ENCODE measurements around the gene MRTFB.

Gene MRTFB

GRCh38 chr16:14289692-14290340 lies 218.7 kb downstream of the MRTFB start:
- Mint-ChIP-seq H3K36me3 (ENCODE audit: low read depth) (peaks cover 5% of the 10 kb centered on the region), H3K4me1 (ENCODE audit: low read depth) (peaks cover 10% of the 10 kb centered on the region), H3K4me3 (no peak overlapping the region), H3K27me3 (ENCODE audit: low read depth) (peaks cover 5% of the 10 kb centered on the region), H3K27ac (no peak overlapping the region), H3K9me3 (peaks cover 16% of the 10 kb centered on the region)

GRCh38 chr16:14291286-14291685 lies 220.2 kb downstream of the MRTFB start:
- no peak overlapping the region for H3K27ac Mint-ChIP-seq

GRCh38 chr16:14292051-14292825 lies 221.1 kb downstream of the MRTFB start:
- H3K36me3 Mint-ChIP-seq (ENCODE audit: low read depth) = peaks cover 5% of the 10 kb centered on the region
- H3K27me3 Mint-ChIP-seq (ENCODE audit: low read depth) = peaks cover 5% of the 10 kb centered on the region
- peaks cover 16% of the 10 kb centered on the region for H3K9me3 Mint-ChIP-seq
- H3K4me3 Mint-ChIP-seq = no peak overlapping the region
- H3K27ac Mint-ChIP-seq = no peak overlapping the region
- peaks cover 2% of the 10 kb centered on the region for H3K4me1 Mint-ChIP-seq (ENCODE audit: low read depth)

More at GRCh38 chr16:14291286-14291685, 220.2 kb downstream of the MRTFB start:
- Mint-ChIP-seq H3K9me3 (peaks cover 16% of the 10 kb centered on the region), H3K36me3 (ENCODE audit: low read depth) (peaks cover 5% of the 10 kb centered on the region), H3K4me1 (ENCODE audit: low read depth) (peaks cover 4% of the 10 kb centered on the region), H3K4me3 (no peak overlapping the region), H3K27me3 (ENCODE audit: low read depth) (peaks cover 5% of the 10 kb centered on the region)

- Mint-ChIP-seq H3K27ac (no peak overlapping the region), H3K9me3 (no peaks in the 10 kb centered on the region), H3K36me3 (ENCODE audit: low read depth) (no peaks in the 10 kb centered on the region), H3K27me3 (ENCODE audit: low read depth) (peaks cover 16% of the 10 kb centered on the region), H3K4me1 (ENCODE audit: low read depth) (peaks cover 10% of the 10 kb centered on the region), H3K4me3 (no peak overlapping the region)
Observed at GRCh38 chr16:14296663-14297062, 225.5 kb downstream of the MRTFB start.

- Mint-ChIP-seq H3K4me1 (ENCODE audit: low read depth) (peaks cover 10% of the 10 kb centered on the region), H3K27ac (no peak overlapping the region), H3K27me3 (ENCODE audit: low read depth) (peaks cover 23% of the 10 kb centered on the region), H3K4me3 (no peak overlapping the region), H3K36me3 (ENCODE audit: low read depth) (no peaks in the 10 kb centered on the region), H3K9me3 (no peaks in the 10 kb centered on the region)
Observed at GRCh38 chr16:14298374-14299122, 227.4 kb downstream of the MRTFB start.

- Mint-ChIP-seq H3K36me3 (ENCODE audit: low read depth) (no peaks in the 10 kb centered on the region), H3K9me3 (no peaks in the 10 kb centered on the region), H3K27me3 (ENCODE audit: low read depth) (peaks cover 32% of the 10 kb centered on the region), H3K4me3 (peak overlapping the region; percentile 82), H3K4me1 (ENCODE audit: low read depth) (peaks cover 10% of the 10 kb centered on the region), H3K27ac (no peak overlapping the region)
Observed at GRCh38 chr16:14300705-14301168, 229.6 kb downstream of the MRTFB start.

- Mint-ChIP-seq H3K27ac (peak overlapping the region; percentile 3), H3K36me3 (ENCODE audit: low read depth) (no peaks in the 10 kb centered on the region), H3K4me3 (peak overlapping the region; percentile 82), H3K27me3 (ENCODE audit: low read depth) (peaks cover 32% of the 10 kb centered on the region), H3K9me3 (no peaks in the 10 kb centered on the region), H3K4me1 (ENCODE audit: low read depth) (peaks cover 10% of the 10 kb centered on the region)
Observed at GRCh38 chr16:14301169-14302030, 230.3 kb downstream of the MRTFB start.

GRCh38 chr16:14302031-14302398 lies 230.9 kb downstream of the MRTFB start:
- peaks cover 32% of the 10 kb centered on the region for H3K27me3 Mint-ChIP-seq (ENCODE audit: low read depth)
- peak overlapping the region; percentile 65 for H3K4me3 Mint-ChIP-seq
- no peaks in the 10 kb centered on the region for H3K36me3 Mint-ChIP-seq (ENCODE audit: low read depth)

GRCh38 chr16:14302399-14303181 lies 231.5 kb downstream of the MRTFB start:
- Mint-ChIP-seq H3K27me3 (ENCODE audit: low read depth) (peaks cover 32% of the 10 kb centered on the region), H3K27ac (no peak overlapping the region), H3K4me3 (peak overlapping the region; percentile 72), H3K36me3 (ENCODE audit: low read depth) (no peaks in the 10 kb centered on the region), H3K4me1 (ENCODE audit: low read depth) (peaks cover 10% of the 10 kb centered on the region), H3K9me3 (no peaks in the 10 kb centered on the region)

More at GRCh38 chr16:14302031-14302398, 230.9 kb downstream of the MRTFB start:
- H3K27ac Mint-ChIP-seq = no peak overlapping the region
- H3K4me1 Mint-ChIP-seq (ENCODE audit: low read depth) = peaks cover 10% of the 10 kb centered on the region
- H3K9me3 Mint-ChIP-seq = no peaks in the 10 kb centered on the region

GRCh38 chr16:14303182-14303618 lies 232.1 kb downstream of the MRTFB start:
- H3K27ac Mint-ChIP-seq = no peak overlapping the region
- peak overlapping the region; percentile 72 for H3K4me3 Mint-ChIP-seq
- H3K4me1 Mint-ChIP-seq (ENCODE audit: low read depth) = peaks cover 10% of the 10 kb centered on the region

GRCh38 chr16:14303639-14304394 lies 232.7 kb downstream of the MRTFB start:
- no peaks in the 10 kb centered on the region for H3K9me3 Mint-ChIP-seq
- H3K36me3 Mint-ChIP-seq (ENCODE audit: low read depth) = no peaks in the 10 kb centered on the region
- no peak overlapping the region for H3K27ac Mint-ChIP-seq
- H3K27me3 Mint-ChIP-seq (ENCODE audit: low read depth) = peaks cover 32% of the 10 kb centered on the region
- H3K4me1 Mint-ChIP-seq (ENCODE audit: low read depth) = peaks cover 12% of the 10 kb centered on the region
- no peak overlapping the region for H3K4me3 Mint-ChIP-seq

More at GRCh38 chr16:14303182-14303618, 232.1 kb downstream of the MRTFB start:
- no peaks in the 10 kb centered on the region for H3K36me3 Mint-ChIP-seq (ENCODE audit: low read depth)
- H3K9me3 Mint-ChIP-seq = no peaks in the 10 kb centered on the region
- H3K27me3 Mint-ChIP-seq (ENCODE audit: low read depth) = peaks cover 32% of the 10 kb centered on the region

- no peaks in the 10 kb centered on the region for H3K36me3 Mint-ChIP-seq (ENCODE audit: low read depth)
- no peak overlapping the region for H3K4me3 Mint-ChIP-seq
- peaks cover 32% of the 10 kb centered on the region for H3K27me3 Mint-ChIP-seq (ENCODE audit: low read depth)
- H3K9me3 Mint-ChIP-seq = no peaks in the 10 kb centered on the region
- peaks cover 21% of the 10 kb centered on the region for H3K4me1 Mint-ChIP-seq (ENCODE audit: low read depth)
- H3K27ac Mint-ChIP-seq = no peak overlapping the region
Observed at GRCh38 chr16:14304891-14305460, 233.9 kb downstream of the MRTFB start.

Measured in T-helper 1 cell treated with Interleukin-12 subunit alpha and Interleukin-12 subunit beta and Interleukin-4 antibody, amounts not matched to agents 30 μg/mL and 1 μg/mL, for 36 hours (primary cell).